GM19438 (cell line): ENCODE results near the gene CHRM5.
"Not testable (repeated sequence)": the region's sequence is repeated elsewhere in the genome, so short reads cannot be mapped to it uniquely, and the experiment has no call there.

Experiments
- ATAC-seq: cut with Tn5 transposase; IDR thresholded peaks from one replicate; pipeline ENCODE4 v1.9.1; 2021; ENCODE audit warnings: low read depth; ENCODE audit not compliant: unreplicated experiment

CHRM5 gene

GRCh38 chr15:33985751-33986150 is 17.5 kb downstream of the CHRM5 start:
- ATAC-seq: no peak

GRCh38 chr15:33987444-33987843 is 19.1 kb downstream of the CHRM5 start:
- no peak for ATAC-seq

- no peak for ATAC-seq
Measured at GRCh38 chr15:33988384-33988783, 20.1 kb downstream of the CHRM5 start.

- ATAC-seq: no peak
Measured at GRCh38 chr15:33994005-33994615, 25.8 kb downstream of the CHRM5 start.

- ATAC-seq: not testable (repeated sequence)
Measured at GRCh38 chr15:33995666-33996065, 27.4 kb downstream of the CHRM5 start.

GRCh38 chr15:34001536-34001935 is 33.2 kb downstream of the CHRM5 start:
- no peak for ATAC-seq

GRCh38 chr15:34006381-34006780 is 38.1 kb downstream of the CHRM5 start:
- ATAC-seq: no peak

- no peak for ATAC-seq
Measured at GRCh38 chr15:34009656-34010055, 41.4 kb downstream of the CHRM5 start.

GRCh38 chr15:34010921-34011320 is 42.6 kb downstream of the CHRM5 start:
- no peak for ATAC-seq

- ATAC-seq: no peak
Measured at GRCh38 chr15:34011481-34011880, 43.2 kb downstream of the CHRM5 start.

- ATAC-seq: no peak
Measured at GRCh38 chr15:34012461-34013028, 44.2 kb downstream of the CHRM5 start.

GRCh38 chr15:34013746-34014145 is 45.4 kb downstream of the CHRM5 start:
- no peak for ATAC-seq

- no peak for ATAC-seq
Measured at GRCh38 chr15:34014556-34014955, 46.3 kb downstream of the CHRM5 start.

- no peak for ATAC-seq
Measured at GRCh38 chr15:34018021-34018645, 49.8 kb downstream of the CHRM5 start.

- ATAC-seq: not testable (repeated sequence)
Measured at GRCh38 chr15:34018738-34019137, 50.4 kb downstream of the CHRM5 start.

- no peak for ATAC-seq
Measured at GRCh38 chr15:34019369-34019990, 51.2 kb downstream of the CHRM5 start.

GRCh38 chr15:34023907-34024306 is 55.6 kb downstream of the CHRM5 start:
- ATAC-seq: no peak

- no peak for ATAC-seq
Measured at GRCh38 chr15:34025252-34025651, 57.0 kb downstream of the CHRM5 start.

- ATAC-seq: no peak
Measured at GRCh38 chr15:34027606-34028005, 59.3 kb downstream of the CHRM5 start.

GRCh38 chr15:34031987-34032760 is 63.9 kb downstream of the CHRM5 start:
- no peak for ATAC-seq
